Stimulated activated memory B cell treated with anti-CD40 and anti-IgM and Interleukin-4, amounts not matched to agents 10 μg/mL and 1 μg/mL and 100 μg/mL, for 72 hours (primary cell): ENCODE data around the gene PSD2.

Experiments used
- ATAC-seq: fragments of 150-1000 bp; cut with Tn5 transposase; 2 replicates; pipeline ENCODE4 v1.10.0; 2021
- H3K27ac Mint-ChIP-seq: one replicate; pipeline ENCODE4 v1.8.0; 2022; ENCODE audit warnings: mild to moderate bottlenecking, mixed read lengths
- H3K27me3 Mint-ChIP-seq: one replicate; pipeline ENCODE4 v1.8.0; 2022; ENCODE audit warnings: mixed read lengths
- H3K36me3 Mint-ChIP-seq: one replicate; pipeline ENCODE4 v1.8.0; 2022; ENCODE audit warnings: mixed read lengths
- H3K4me1 Mint-ChIP-seq: one replicate; pipeline ENCODE4 v1.8.0; 2022; ENCODE audit warnings: mixed read lengths
- H3K4me3 Mint-ChIP-seq: one replicate; pipeline ENCODE4 v1.8.0; 2022; ENCODE audit warnings: mild to moderate bottlenecking, moderate library complexity, mixed read lengths
- H3K9me3 Mint-ChIP-seq: one replicate; pipeline ENCODE4 v1.8.0; 2022; ENCODE audit warnings: mixed read lengths

PSD2 gene

DNA sequence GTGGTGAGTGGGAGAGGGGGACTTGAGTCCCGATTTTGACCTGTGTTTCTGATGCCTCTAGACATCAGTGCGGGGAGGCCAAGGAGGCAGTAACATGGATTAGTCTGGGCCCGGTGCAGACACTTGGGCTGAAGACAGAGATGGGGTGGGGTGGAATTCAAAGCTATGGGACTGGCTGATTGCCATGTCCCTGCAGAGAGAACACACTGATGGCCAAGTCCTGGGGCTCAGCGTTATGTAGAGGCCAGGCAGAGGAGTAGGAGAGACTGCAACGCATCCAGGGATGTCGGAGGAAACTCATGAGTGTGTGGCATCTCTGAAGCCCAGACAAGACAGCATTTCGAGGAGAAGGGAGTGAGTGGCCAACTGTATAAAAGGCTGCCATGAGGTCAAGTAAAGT, 30.1 kb downstream of the PSD2 start:
- no peaks in the 10 kb centered on the region for H3K36me3 Mint-ChIP-seq
- ATAC-seq = no peak
- H3K27ac Mint-ChIP-seq = no peak overlapping the region

DNA sequence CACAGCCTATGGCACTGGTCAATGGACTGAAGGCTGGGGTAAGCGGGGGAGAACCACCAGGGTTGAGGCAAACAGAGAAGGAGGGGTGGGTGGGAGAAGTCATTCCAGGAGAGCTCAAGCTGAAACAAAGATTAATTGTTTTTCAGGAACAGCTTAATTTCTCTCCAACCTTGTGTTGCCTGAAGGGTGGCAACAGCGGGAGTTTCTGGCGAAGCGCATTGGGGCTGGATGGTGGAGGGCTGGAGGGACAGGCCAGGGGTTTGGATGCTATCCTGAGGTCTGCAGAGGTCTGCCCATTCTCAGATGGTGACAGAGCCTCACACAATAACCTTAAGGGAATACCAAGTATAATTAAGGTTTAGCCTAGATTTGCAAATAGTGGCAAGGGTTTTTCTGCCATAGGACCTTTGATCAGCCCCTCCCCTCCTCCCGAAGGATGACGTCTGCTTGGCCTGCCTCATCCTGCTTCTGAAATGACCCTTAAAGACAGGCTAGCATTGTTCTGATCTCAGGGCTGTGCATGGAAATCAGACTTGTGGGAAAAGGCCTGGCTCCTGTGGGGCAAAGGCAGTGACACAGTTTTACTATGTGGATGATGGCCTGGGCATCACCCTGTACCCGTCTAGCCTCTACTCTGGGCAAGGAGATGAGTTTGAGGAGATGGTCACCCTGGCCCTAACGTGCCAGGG, 32.7 kb downstream of the PSD2 start:
- no peak for ATAC-seq
- H3K36me3 Mint-ChIP-seq = no peaks in the 10 kb centered on the region
- H3K9me3 Mint-ChIP-seq = peaks cover 4% of the 10 kb centered on the region
- H3K4me1 Mint-ChIP-seq = no peaks in the 10 kb centered on the region
- H3K4me3 Mint-ChIP-seq = no peak overlapping the region
- peaks cover 22% of the 10 kb centered on the region for H3K27me3 Mint-ChIP-seq
- no peak overlapping the region for H3K27ac Mint-ChIP-seq

More for the DNA sequence above, 30.1 kb downstream of the PSD2 start:
- Mint-ChIP-seq H3K4me3 (no peak overlapping the region), H3K4me1 (no peaks in the 10 kb centered on the region), H3K27me3 (peaks cover 24% of the 10 kb centered on the region), H3K9me3 (peaks cover 4% of the 10 kb centered on the region)

DNA sequence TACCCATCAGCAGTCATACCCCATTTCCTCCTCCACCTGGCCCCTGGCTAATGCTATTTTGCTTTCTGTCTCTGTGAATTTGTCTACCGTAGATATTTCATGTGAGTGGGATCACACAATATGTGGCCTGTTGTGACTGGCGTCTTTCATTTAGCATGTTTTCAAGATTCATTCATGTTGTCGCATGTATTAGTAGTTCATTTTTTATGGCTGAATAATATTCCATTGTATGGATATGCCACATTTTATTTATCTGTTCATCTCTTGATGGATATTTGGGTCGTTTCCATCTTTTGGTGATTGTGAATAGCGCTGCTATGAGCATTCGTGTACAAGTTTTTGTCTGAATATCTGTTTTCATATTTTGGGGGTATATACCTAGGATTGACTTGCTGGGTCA, 33.9 kb downstream of the PSD2 start:
- Mint-ChIP-seq H3K36me3 (no peaks in the 10 kb centered on the region), H3K4me3 (no peak overlapping the region), H3K4me1 (no peaks in the 10 kb centered on the region), H3K9me3 (peaks cover 4% of the 10 kb centered on the region), H3K27ac (no peak overlapping the region), H3K27me3 (peaks cover 25% of the 10 kb centered on the region)
- ATAC-seq = no peak

DNA sequence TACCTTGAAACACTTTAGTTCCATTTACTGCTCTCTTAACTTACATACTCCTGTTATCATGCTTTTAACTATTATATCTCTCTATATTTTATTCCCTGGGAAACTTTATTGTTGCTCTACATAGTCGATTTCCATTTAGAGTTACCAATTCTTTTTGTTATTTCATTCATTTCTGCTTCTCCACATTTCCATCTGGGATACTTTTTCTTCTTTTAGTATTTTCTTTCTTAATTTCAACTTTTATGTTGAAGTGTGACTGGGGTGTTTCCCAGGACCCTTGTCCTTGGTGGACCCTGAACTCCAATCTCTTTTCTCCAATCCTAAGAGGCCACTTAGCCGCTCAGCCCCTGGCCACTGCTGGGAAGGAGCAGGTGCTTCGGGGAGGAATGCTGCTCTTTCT, 36.0 kb downstream of the PSD2 start:
- Mint-ChIP-seq H3K9me3 (peaks cover 8% of the 10 kb centered on the region), H3K27ac (no peak overlapping the region), H3K27me3 (peaks cover 32% of the 10 kb centered on the region), H3K36me3 (no peaks in the 10 kb centered on the region), H3K4me3 (no peak overlapping the region), H3K4me1 (no peaks in the 10 kb centered on the region)
- ATAC-seq = no peak

DNA sequence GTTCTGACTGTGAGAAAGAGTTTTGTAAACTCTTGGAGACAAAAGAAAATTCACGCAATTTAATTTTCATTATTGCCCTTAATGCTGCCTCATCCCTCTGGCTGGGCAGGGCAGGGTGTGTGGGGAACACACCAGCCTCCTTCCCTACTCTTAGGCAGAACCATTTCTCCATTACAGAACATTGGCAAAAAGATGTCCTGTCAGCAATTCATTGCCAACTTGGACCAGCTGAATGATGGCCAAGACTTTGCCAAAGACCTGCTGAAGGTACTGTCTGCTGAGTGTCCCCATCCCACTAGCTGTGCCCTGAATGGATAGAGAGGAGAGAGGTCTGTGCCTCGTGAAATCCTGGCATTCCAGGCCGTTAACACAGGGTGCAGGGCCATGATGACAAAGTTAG, 37.9 kb downstream of the PSD2 start:
- Mint-ChIP-seq H3K36me3 (no peaks in the 10 kb centered on the region), H3K27ac (no peak overlapping the region), H3K4me3 (no peak overlapping the region), H3K4me1 (no peaks in the 10 kb centered on the region), H3K27me3 (peaks cover 50% of the 10 kb centered on the region), H3K9me3 (peaks cover 4% of the 10 kb centered on the region)
- ATAC-seq = no peak

DNA sequence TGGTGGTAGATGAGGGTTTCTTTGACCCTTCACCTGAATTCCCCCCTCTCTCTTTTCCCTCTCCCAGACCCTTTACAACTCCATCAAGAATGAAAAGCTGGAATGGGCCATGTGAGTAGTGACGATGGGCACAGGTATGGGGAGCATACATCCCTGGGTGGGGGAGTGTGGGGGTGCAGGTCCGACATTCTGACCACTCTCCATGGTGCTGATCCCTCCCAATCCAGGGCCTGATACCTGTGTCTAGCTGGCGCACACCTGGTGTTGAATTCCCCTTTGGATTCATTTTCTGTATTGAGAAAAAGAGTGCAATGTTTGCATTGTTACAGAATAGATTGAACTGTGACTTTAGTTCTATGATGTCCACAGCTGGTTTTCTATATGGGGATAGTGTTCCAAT, 40.0 kb downstream of the PSD2 start:
- Mint-ChIP-seq H3K4me1 (no peaks in the 10 kb centered on the region), H3K36me3 (no peaks in the 10 kb centered on the region), H3K4me3 (no peak overlapping the region), H3K27me3 (peaks cover 63% of the 10 kb centered on the region), H3K27ac (no peak overlapping the region), H3K9me3 (peaks cover 4% of the 10 kb centered on the region)
- no peak for ATAC-seq

DNA sequence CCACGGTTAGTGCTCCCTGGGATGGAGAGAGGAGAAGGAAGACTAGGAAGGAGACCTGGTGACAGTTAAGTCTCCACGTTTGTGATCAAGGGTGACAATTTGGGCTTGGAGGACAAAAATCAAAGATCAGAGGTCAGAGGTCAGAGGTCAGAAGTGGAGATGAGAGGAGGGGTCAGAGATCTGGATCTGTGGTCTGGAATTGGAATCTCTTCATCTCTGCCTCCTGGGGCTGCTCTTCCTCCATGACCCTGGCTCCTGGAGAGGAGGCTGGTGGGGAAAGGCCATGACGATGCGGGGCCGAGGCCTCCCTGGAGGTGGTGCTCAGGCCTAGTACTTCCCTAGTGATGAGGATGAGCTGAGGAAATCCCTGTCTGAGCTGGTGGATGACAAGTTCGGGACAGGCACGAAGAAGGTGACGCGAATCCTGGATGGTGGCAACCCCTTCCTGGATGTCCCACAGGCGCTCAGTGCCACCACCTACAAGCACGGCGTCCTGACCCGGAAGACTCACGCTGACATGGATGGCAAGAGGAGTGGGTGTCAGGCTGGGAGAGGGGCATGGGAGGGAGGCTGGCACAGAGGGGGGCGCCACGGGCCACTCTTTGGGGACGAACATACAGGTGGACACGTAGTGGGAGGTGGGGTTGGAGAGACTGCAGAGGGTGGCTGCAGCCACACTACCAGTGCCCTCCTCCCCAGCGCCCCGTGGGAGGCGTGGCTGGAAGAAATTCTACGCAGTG, 41.0 kb downstream of the PSD2 start:
- Mint-ChIP-seq H3K9me3 (peaks cover 4% of the 10 kb centered on the region), H3K27ac (no peak overlapping the region)

DNA sequence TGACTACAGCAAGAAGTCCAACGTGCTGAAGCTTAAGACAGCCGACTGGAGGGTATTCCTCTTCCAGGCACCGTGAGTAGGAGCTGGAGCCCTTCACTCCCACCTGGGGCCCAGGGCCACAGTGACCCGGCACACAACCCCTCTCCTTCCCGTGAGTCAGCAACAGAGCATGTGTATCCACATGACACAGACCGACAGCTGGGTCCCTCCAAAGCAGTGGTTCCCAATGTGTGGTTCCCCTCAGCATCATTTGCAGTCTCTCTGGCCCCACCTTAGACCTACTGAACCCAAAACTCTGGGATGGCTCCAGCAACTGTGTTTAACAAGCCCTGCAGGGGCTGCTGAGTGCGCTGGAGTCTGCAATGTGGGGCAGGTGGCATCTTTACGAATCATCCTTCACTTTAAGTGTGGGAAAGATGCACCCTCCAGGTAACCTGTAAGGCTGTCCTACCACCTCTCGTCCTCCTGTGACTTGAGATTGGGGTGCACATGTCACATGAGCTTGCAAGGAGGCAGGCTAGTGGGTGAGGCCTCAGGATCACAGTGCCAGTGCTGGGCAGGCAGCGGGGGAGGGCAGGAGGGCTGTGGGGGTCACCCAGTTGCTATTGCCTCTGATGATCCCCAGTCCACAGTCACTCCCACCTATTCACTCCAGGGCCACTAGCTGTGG, 42.2 kb downstream of the PSD2 start:
- ATAC-seq = no peak
- Mint-ChIP-seq H3K4me3 (no peak overlapping the region), H3K4me1 (no peaks in the 10 kb centered on the region), H3K36me3 (no peaks in the 10 kb centered on the region), H3K27ac (no peak overlapping the region), H3K9me3 (peaks cover 4% of the 10 kb centered on the region), H3K27me3 (peaks cover 64% of the 10 kb centered on the region)

More for the DNA sequence above, 41.0 kb downstream of the PSD2 start:
- Mint-ChIP-seq H3K36me3 (no peaks in the 10 kb centered on the region), H3K27me3 (peaks cover 59% of the 10 kb centered on the region), H3K4me3 (no peak overlapping the region), H3K4me1 (no peaks in the 10 kb centered on the region)
- no peak for ATAC-seq

DNA sequence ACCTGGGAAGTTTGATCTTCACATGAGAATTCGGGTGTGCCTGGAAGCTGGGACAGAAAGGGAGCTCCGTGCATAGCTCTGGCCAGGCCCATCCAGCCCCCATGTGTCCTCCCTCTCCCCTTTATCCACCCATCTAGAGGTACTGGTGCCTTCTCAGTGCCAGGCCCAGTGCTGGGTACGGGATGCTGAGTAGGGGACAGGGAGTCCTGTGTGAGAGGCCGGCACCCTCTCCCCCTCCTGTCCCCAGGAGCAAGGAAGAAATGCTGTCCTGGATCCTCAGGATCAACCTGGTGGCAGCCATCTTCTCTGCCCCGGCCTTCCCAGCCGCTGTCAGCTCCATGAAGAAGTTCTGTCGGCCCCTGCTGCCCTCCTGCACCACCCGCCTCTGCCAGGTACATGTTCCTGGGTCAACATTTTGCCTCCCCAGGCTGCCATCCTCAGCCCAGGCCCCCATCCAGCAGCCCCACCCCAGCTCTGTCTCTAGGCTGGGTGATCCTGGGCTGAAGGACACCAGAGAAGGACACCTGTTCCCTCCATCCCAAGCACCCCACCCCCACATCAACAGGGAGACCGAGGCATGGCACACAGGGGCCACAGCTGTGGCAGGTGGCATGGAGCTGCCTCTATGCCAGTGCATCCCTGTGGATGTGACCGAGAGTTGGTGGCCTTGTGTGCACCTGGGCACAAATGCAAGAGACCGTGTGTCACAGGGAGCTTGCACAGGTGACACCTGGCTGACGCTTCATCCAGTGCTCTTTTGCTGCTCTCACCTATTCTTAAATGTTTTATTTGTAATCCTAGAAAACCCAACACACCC, 43.0 kb downstream of the PSD2 start:
- peaks cover 4% of the 10 kb centered on the region for H3K9me3 Mint-ChIP-seq
- no peak overlapping the region for H3K4me3 Mint-ChIP-seq
- peaks cover 70% of the 10 kb centered on the region for H3K27me3 Mint-ChIP-seq
- no peak for ATAC-seq
- H3K27ac Mint-ChIP-seq = no peak overlapping the region
- no peaks in the 10 kb centered on the region for H3K36me3 Mint-ChIP-seq
- H3K4me1 Mint-ChIP-seq = no peaks in the 10 kb centered on the region

DNA sequence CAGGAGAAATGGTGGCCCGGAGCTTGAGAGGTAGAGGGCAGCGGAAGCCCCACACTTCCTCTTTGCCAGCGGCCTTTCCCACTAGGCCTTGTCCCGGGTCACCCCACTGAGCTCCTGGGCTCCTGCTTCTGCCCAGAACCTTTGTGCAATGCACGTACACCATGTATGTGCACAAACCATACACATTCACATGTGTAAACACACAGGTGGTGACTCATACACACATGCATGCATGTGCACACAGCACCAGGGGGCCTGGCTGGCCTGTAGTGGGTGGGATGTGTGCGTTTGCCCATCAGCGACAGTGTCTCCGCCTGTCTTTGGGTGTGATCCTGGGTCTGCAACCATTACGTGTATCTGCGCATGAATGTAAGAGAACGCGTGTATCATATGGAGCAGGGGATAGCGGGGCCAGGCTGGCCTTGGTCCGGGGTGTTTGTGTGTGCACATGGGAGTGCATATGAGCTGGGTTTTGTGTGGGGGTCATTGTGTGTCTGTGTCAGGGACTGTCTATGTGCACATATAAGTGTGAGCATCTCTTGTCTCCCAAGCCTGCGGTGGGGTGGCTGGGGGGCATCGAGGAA, 43.7 kb downstream of the PSD2 start:
- Mint-ChIP-seq H3K27ac (no peak overlapping the region), H3K4me1 (peaks cover 2% of the 10 kb centered on the region), H3K4me3 (no peak overlapping the region), H3K36me3 (no peaks in the 10 kb centered on the region), H3K9me3 (peaks cover 4% of the 10 kb centered on the region), H3K27me3 (peaks cover 71% of the 10 kb centered on the region)
- no peak for ATAC-seq

DNA sequence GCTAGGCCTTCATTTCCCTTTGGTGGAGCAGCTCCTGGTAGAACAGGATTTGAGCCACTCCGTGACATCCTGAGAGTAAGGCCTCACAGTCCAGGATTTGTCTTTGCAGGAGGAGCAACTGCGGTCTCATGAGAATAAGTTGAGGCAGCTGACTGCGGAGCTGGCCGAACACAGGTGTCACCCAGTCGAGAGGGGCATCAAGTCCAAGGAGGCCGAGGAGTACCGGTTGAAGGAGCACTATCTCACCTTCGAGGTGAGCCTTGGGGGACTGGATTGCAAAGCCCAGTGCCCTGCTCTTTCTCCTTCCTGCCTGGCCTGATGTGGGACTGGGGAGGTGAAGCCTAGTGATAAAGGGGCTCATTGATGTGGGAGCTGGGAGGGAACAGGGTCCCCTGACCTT, 44.3 kb downstream of the PSD2 start:
- Mint-ChIP-seq H3K36me3 (no peaks in the 10 kb centered on the region), H3K27me3 (peaks cover 71% of the 10 kb centered on the region), H3K4me3 (no peak overlapping the region)

DNA sequence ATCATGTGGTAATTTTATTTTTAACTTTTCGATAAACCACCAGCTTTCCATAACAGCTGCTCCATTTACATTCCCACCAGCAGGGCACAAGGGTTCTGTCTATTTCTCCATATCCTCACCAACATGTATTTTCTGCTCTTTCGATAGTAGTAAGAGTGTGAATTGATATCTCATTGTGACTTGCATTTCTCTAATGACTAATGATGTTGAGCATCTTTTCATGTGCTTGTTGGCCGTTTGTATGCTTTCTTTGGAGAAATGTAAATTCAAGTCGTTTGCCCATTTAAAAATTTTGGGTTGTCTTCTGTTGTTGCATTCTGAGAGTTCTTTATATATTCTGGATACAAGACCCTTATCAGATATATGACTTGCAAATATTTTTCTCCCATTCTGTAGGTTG, 45.9 kb downstream of the PSD2 start:
- Mint-ChIP-seq H3K9me3 (no peaks in the 10 kb centered on the region), H3K4me1 (peaks cover 7% of the 10 kb centered on the region), H3K27ac (no peak overlapping the region), H3K27me3 (peaks cover 56% of the 10 kb centered on the region), H3K4me3 (no peak overlapping the region), H3K36me3 (no peaks in the 10 kb centered on the region)
- no peak for ATAC-seq

More for the DNA sequence above, 44.3 kb downstream of the PSD2 start:
- H3K27ac Mint-ChIP-seq = no peak overlapping the region
- no peak for ATAC-seq
- H3K4me1 Mint-ChIP-seq = peaks cover 7% of the 10 kb centered on the region
- peaks cover 2% of the 10 kb centered on the region for H3K9me3 Mint-ChIP-seq

DNA sequence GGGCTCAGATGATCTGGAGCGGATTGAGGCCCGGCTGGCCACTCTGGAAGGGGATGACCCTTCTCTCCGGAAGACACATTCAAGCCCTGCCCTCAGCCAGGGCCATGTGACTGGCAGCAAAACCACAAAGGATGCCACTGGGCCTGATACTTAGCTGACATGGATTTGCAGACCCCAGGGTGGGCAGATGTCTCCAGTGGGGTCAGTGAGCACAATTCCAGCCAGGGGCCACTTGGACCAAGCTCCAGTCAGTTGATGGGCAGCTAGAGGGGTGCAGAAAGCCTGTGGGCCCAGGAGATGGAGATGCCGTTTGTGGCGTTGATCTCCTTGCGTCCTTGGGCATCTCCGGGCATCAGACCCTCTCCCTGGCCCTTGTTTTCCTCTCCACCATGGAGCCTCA, 46.7 kb downstream of the PSD2 start:
- no peak overlapping the region for H3K27ac Mint-ChIP-seq
- H3K27me3 Mint-ChIP-seq = peaks cover 48% of the 10 kb centered on the region
- H3K36me3 Mint-ChIP-seq = no peaks in the 10 kb centered on the region
- H3K9me3 Mint-ChIP-seq = no peaks in the 10 kb centered on the region
- no peak overlapping the region for H3K4me3 Mint-ChIP-seq
- H3K4me1 Mint-ChIP-seq = peaks cover 10% of the 10 kb centered on the region
- no peak for ATAC-seq

DNA sequence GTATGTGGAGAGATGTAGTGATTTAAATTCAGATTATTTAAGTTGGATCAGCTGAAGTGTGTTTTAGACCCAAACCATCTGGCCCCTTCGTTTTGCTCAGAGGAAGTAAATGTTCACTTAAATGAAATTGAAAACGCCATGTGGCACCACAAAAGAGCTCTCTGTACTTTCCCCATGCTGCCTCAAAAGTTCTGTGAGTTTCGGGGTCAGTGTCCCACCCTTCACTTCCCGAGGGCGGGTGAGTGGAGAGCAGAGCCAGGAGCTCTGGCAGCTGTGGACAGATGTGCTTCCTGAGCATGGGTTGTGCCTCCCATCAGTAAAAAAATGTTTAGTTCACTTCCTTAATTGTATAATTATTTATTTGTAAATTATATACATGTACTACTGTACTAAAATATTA, 48.4 kb downstream of the PSD2 start:
- Mint-ChIP-seq H3K4me1 (peaks cover 13% of the 10 kb centered on the region), H3K36me3 (no peaks in the 10 kb centered on the region), H3K4me3 (no peak overlapping the region), H3K27me3 (peaks cover 32% of the 10 kb centered on the region), H3K27ac (no peak overlapping the region), H3K9me3 (no peaks in the 10 kb centered on the region)
- ATAC-seq = no peak
